Stomach smooth muscle (tissue), 2 donors: Measurements from ENCODE around the gene PCP4.

Source experiments
- H3K27ac ChIP-seq: one replicate; pipeline ENCODE4 v1.7.0; 2013; ENCODE audit warnings: mild to moderate bottlenecking, low read length, inconsistent platforms
- H3K27me3 ChIP-seq, 2 donors: one replicate each; pipeline ENCODE4 v1.7.0; 2013; ENCODE audit warnings: low read length in 2 of 2; ENCODE audit not compliant: insufficient read depth in 2 of 2, control insufficient read depth in 1 of 2
- H3K36me3 ChIP-seq, 2 donors: one replicate each; pipeline ENCODE4 v1.7.0; 2013; ENCODE audit warnings: low read length in 2 of 2; ENCODE audit not compliant: control insufficient read depth in 2 of 2, insufficient read depth in 2 of 2
- H3K4me1 ChIP-seq: one replicate; pipeline ENCODE4 v1.7.0; 2013; ENCODE audit warnings: low read length; ENCODE audit not compliant: control insufficient read depth, insufficient read depth
- H3K4me3 ChIP-seq, 2 donors: one replicate each; pipeline ENCODE4 v1.7.0; 2013; ENCODE audit warnings: low read length in 2 of 2
- H3K9ac ChIP-seq, 2 donors: one replicate each; pipeline ENCODE4 v1.7.0; 2013; ENCODE audit warnings: low read length in 2 of 2, mild to moderate bottlenecking in 1 of 2
- H3K9me3 ChIP-seq, 2 donors: one replicate each; pipeline ENCODE4 v1.7.0; 2013; ENCODE audit warnings: low read length in 2 of 2; ENCODE audit not compliant: control insufficient read depth in 2 of 2
- donor health status: healthy.
- donor health status: Pancreatic carcinoma.

Gene PCP4

GRCh38 chr21:39863111-39863510, 4.1 kb upstream of the PCP4 start:
- H3K36me3 ChIP-seq = no peaks in the 10 kb centered on the region
- H3K4me1 ChIP-seq = peaks cover 3% of the 10 kb centered on the region
- no peak overlapping the region for H3K4me3 ChIP-seq
- no peaks in the 10 kb centered on the region for H3K9me3 ChIP-seq
- H3K9ac ChIP-seq = no peak overlapping the region
- no peaks in the 10 kb centered on the region for H3K27me3 ChIP-seq
- no peak overlapping the region for H3K27ac ChIP-seq

DNA sequence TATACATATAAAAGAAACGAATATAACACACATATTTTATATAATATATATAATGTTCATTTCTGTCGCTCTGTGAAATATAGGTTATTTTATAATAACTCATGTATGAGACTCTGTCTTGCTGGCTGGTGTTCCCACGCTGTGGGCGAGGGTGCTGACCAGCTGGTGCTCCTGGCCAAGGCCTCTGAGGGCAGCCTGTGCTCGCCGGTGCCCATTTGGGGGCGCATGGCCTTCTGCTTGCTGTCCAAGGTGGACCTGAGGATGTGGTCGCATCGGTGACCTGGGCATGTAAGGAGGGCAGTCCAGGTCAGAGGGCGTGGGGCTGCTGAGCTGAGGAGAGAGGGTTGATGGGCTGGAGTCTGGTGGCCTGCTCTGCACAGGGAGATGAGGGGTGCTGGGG, 1.1 kb upstream of the PCP4 start:
- H3K4me3 ChIP-seq = no peak overlapping the region
- H3K9me3 ChIP-seq = no peaks in the 10 kb centered on the region
- no peaks in the 10 kb centered on the region for H3K27me3 ChIP-seq
- no peak overlapping the region for H3K27ac ChIP-seq
- no peak overlapping the region for H3K9ac ChIP-seq
- no peaks in the 10 kb centered on the region for H3K36me3 ChIP-seq
- peaks cover 3% of the 10 kb centered on the region for H3K4me1 ChIP-seq

GRCh38 chr21:39869141-39869818, 2.0 kb downstream of the PCP4 start:
- no peak overlapping the region for H3K4me3 ChIP-seq
- H3K27ac ChIP-seq = no peak overlapping the region
- H3K27me3 ChIP-seq = no peaks in the 10 kb centered on the region
- peaks cover 3% of the 10 kb centered on the region for H3K4me1 ChIP-seq
- H3K9ac ChIP-seq = no peak overlapping the region
- no peaks in the 10 kb centered on the region for H3K36me3 ChIP-seq
- H3K9me3 ChIP-seq = no peaks in the 10 kb centered on the region

DNA sequence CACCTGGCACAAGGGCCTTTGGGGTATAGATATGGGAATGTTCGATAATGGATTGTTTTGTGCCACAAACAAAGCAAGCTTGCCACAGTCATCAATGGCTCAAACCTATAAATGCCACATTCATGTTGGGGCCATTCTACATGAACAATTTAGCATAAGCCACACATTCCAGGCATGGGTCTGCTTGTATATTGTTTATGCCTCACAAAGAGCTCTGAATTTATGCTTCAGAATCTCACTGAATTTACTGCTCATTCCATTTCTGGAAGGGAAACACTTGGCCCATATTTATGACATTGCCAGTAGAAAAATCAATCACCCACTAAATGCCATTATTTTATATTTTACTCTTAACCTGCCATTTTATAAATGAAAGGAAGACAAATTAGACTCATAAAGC, 6.4 kb downstream of the PCP4 start:
- H3K9me3 ChIP-seq = no peaks in the 10 kb centered on the region
- no peaks in the 10 kb centered on the region for H3K27me3 ChIP-seq
- no peak overlapping the region for H3K27ac ChIP-seq
- no peaks in the 10 kb centered on the region for H3K36me3 ChIP-seq
- no peak overlapping the region for H3K9ac ChIP-seq
- H3K4me3 ChIP-seq = no peak overlapping the region
- no peaks in the 10 kb centered on the region for H3K4me1 ChIP-seq

DNA sequence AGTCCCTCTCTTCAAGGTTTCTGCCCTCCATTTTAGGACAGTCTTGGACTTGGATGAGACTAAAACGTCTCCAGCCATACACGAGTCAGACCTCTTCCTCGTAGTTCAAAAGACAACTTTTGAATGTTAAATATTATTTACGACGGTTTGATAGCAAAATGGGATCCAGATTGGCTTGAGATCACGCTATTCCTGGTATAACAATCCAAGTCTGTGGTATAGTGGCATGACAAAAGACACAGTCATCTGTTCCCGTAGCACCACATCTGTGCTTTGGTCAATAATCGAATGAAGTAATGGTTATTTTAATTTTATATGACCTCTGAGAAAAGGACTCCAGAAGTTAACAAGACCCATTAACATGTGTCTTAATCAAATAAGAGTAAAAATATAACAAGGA, 7.0 kb downstream of the PCP4 start:
- H3K36me3 ChIP-seq = no peaks in the 10 kb centered on the region
- no peaks in the 10 kb centered on the region for H3K27me3 ChIP-seq
- no peak overlapping the region for H3K27ac ChIP-seq
- H3K4me3 ChIP-seq = no peak overlapping the region
- no peaks in the 10 kb centered on the region for H3K4me1 ChIP-seq
- no peak overlapping the region for H3K9ac ChIP-seq
- H3K9me3 ChIP-seq = no peaks in the 10 kb centered on the region

DNA sequence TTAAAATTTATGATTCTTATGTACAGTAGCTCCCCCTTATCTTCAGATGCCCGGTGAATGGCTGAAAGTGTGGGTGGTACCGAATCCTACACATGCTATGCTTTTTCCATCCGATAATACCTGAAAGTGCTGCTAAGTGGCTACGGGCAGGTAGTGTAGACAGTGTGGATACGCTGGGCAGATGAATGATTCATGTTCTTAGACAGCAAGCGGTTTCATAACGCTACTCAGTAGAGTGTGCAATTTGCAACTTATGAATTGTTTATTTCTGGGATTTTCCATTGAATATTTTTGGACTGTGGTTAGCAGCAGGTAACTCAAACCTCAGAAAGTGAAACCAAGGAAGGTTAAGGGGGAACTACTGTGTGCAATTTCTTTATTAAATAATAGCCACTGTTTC, 7.5 kb downstream of the PCP4 start:
- no peaks in the 10 kb centered on the region for H3K27me3 ChIP-seq
- no peak overlapping the region for H3K27ac ChIP-seq
- H3K9ac ChIP-seq = no peak overlapping the region

DNA sequence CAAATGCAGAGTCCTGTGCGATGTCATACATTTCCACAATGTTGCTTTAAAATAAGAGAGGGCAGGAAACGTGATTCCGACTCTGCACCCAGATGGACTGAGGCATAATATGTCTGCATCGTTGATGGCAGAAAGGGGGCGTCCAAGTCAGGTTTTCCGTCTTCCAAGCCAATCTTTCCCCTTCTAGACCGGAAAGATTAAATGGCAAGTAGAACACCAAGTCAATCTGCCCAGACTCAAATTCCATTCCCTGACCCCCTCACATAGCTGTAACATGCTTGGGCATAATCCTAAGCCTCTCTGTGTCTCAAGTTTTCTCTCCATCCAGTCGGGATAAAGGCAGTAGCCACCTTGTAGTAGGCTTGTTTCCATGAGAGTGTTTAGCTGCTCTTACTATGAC, 14.4 kb downstream of the PCP4 start:
- Histone ChIP-seq H3K27me3 (no peaks in the 10 kb centered on the region), H3K36me3 (no peaks in the 10 kb centered on the region), H3K4me3 (no peak overlapping the region), H3K4me1 (peaks cover 11% of the 10 kb centered on the region), H3K9me3 (no peaks in the 10 kb centered on the region), H3K9ac (no peak overlapping the region), H3K27ac (no peak overlapping the region)

More for the DNA sequence above, 7.5 kb downstream of the PCP4 start:
- Histone ChIP-seq H3K36me3 (no peaks in the 10 kb centered on the region), H3K4me1 (no peaks in the 10 kb centered on the region), H3K4me3 (no peak overlapping the region), H3K9me3 (no peaks in the 10 kb centered on the region)

- Histone ChIP-seq H3K27ac (no peak overlapping the region), H3K36me3 (no peaks in the 10 kb centered on the region), H3K9me3 (no peaks in the 10 kb centered on the region), H3K27me3 (no peaks in the 10 kb centered on the region), H3K9ac (no peak overlapping the region), H3K4me1 (peaks cover 11% of the 10 kb centered on the region), H3K4me3 (no peak overlapping the region)
Observed at GRCh38 chr21:39882151-39882838, 15.1 kb downstream of the PCP4 start.

DNA sequence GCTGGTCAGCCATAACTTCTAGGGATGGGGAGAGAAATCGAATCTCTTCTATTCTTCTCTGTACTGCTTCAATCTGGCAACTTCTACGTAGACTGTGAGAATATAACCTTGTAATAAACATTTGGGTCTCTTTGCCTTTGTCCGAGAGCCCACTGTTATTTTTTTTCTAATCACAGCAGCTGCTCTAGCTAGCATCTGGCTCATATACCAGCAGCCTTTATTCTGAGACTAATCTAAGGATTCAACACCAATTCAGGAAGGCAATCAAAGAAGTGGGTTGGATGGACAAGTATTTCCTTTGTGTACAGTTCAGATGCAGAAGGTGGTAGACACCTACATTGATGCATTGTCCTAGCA, 15.6 kb downstream of the PCP4 start:
- Histone ChIP-seq H3K36me3 (no peaks in the 10 kb centered on the region), H3K27ac (no peak overlapping the region), H3K27me3 (no peaks in the 10 kb centered on the region), H3K9me3 (no peaks in the 10 kb centered on the region), H3K4me3 (no peak overlapping the region), H3K9ac (no peak overlapping the region), H3K4me1 (peaks cover 11% of the 10 kb centered on the region)

DNA sequence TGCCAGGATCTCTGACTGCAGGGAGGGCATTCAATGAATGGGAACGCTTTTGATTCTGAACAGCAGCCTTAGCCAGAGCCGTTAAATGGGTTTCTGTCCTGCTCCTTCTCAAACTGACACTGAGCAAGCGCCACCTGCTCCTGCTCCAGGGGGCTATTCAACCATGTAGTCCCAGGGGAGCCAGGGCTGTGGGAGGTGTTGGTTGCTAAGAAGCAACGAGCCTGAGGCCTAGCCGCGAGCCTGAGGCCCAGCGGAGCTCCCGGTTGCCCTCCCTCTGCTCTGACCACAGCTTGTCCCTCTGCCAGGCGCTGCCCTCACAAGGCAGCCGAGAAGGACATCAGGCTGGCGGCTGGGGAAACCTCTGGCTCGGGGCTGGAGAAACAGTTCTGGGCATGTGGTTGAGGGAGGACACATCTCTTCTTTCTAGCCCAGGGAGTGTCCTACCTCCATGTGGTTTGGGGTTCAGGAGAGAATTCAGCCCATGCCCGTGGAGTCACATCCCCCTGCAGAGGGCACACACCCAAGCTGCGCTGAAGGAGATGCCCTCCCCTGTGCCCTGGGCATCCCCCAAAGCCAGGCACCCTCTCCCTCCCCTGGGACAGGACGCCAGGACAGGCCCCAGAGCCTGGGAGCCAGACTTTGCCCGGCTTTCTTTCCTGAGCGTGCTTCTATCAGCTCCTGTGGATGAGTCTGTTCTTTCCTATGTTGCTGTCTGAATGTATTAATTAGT, 18.0 kb downstream of the PCP4 start:
- Histone ChIP-seq H3K4me1 (peaks cover 11% of the 10 kb centered on the region), H3K9ac (peak overlapping the region; percentile 8 to 58), H3K36me3 (no peaks in the 10 kb centered on the region), H3K27ac (peak overlapping the region; percentile 88), H3K4me3 (peak overlapping the region in 1 of 2 donors; percentile 22), H3K9me3 (no peaks in the 10 kb centered on the region), H3K27me3 (no peaks in the 10 kb centered on the region)

DNA sequence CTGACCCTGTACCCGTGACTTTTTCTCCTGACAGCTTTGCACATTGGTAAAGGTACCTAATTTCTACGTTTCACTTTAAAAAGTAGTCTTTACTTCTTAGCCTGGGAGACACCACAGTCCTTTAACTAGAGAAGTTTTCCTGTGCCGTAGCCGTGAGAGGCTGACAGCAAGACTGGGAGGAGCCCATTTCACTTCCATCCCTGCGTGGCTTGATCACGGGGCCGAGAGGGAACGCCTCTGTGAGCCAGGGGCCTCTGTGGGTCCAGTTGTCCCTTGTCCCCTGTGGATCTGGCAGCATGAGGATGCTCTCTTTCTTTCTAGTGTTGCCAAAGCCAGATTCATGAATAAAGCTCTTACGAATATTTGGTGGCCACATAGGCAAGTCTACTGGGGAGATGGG, 21.6 kb downstream of the PCP4 start:
- H3K36me3 ChIP-seq = no peaks in the 10 kb centered on the region
- H3K27ac ChIP-seq = no peak overlapping the region
- H3K4me1 ChIP-seq = peaks cover 11% of the 10 kb centered on the region
- H3K9me3 ChIP-seq = no peaks in the 10 kb centered on the region
- no peak overlapping the region for H3K4me3 ChIP-seq
- no peaks in the 10 kb centered on the region for H3K27me3 ChIP-seq
- no peak overlapping the region for H3K9ac ChIP-seq
